22Rv1 (cell line): ENCODE data around the gene SIGLEC14.
A peak's percentile ranks its signal among the peaks of the same experiment; 100 is the strongest.
"Not testable (repeated sequence)": the region's sequence is repeated elsewhere in the genome, so short reads cannot be mapped to it uniquely, and the experiment has no call there.

ENCODE experiments used
- H3K27ac ChIP-seq: fragments of 450-650 bp; 2 replicates; pipeline ENCODE4 v1.5.1; 2017
- CTCF ChIP-seq: fragments of 450-650 bp; IDR thresholded peaks from 2 replicates; pipeline ENCODE4 v1.5.1; 2017; ENCODE audit warnings: mild to moderate bottlenecking
- ZFX ChIP-seq: fragments of 450-650 bp; IDR thresholded peaks from 2 replicates; pipeline ENCODE4 v1.6.1; 2017; ENCODE audit warnings: antibody characterized with exemption, borderline replicate concordance

The SIGLEC14 gene

DNA sequence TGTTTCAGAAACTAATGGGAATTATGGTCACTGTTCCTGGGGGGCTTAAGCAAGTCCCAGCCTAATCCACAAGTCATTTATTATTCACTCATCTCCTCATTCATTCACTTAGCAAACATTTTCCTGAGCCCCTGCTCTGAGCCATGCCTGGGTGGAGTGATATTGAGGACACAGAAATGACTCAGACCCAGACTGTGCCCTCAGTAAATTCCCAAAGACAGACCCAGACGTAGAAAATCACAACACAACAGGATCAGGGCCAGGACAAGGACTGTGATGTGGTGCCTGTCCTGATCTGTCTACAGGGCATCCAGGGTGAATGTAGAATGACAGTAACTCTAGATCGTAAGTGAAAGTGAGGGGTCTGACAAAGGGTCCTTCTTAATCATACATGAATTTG, 39.5 kb upstream of the SIGLEC14 start:
- no peak for TF ChIP-seq ZFX
- TF ChIP-seq CTCF, result no peak
- no peak overlapping the region for H3K27ac ChIP-seq

GRCh38 chr19:51681286-51681941, 34.8 kb upstream of the SIGLEC14 start:
- no peak for TF ChIP-seq ZFX
- no peak for TF ChIP-seq CTCF
- no peak overlapping the region; the same call in 1 of the 2 replicates for H3K27ac ChIP-seq

DNA sequence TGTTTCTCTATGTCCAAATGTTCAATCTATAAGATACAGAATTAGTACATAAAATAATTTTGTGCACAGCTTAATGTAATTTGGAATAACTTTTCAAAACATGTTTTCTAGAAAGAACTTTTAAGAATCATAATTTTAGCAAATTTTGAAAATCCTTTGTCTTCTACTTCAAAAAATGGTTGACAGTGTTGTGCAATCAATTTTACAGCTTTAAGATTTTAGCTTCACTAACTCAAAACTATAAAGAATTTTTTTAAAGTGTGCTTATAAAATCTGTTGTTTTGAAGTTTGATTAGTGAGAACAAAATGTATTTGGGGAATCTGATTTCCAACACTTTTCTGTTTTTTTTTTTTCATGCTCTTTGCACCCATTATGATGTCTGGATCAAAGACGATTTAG, 33.8 kb upstream of the SIGLEC14 start:
- TF ChIP-seq ZFX, result no peak
- no peak for TF ChIP-seq CTCF
- H3K27ac ChIP-seq, result no peak overlapping the region

GRCh38 chr19:51676566-51677083, 30.0 kb upstream of the SIGLEC14 start:
- no peak overlapping the region for H3K27ac ChIP-seq
- TF ChIP-seq ZFX (no peak), CTCF (no peak)

GRCh38 chr19:51675911-51676565, 29.4 kb upstream of the SIGLEC14 start:
- peak; percentile 47 for TF ChIP-seq CTCF
- H3K27ac ChIP-seq, result not testable (repeated sequence)

GRCh38 chr19:51668216-51668615, 21.6 kb upstream of the SIGLEC14 start:
- TF ChIP-seq ZFX, result no peak
- no peak for TF ChIP-seq CTCF
- no peak overlapping the region for H3K27ac ChIP-seq

- TF ChIP-seq CTCF (no peak), ZFX (no peak)
- no peak overlapping the region for H3K27ac ChIP-seq
These were observed 18.4 kb upstream of the SIGLEC14 start for GRCh38 chr19:51664997-51665396.
